HG02885 (cell line): ENCODE data around the gene STH.

Experiments used
- ATAC-seq: cut with Tn5 transposase; IDR thresholded peaks from one replicate; pipeline ENCODE4 v1.9.1; 2021; ENCODE audit warnings: mild to moderate bottlenecking; ENCODE audit not compliant: unreplicated experiment, poor library complexity

The STH gene

GRCh38 chr17:46023783-46024388, 24.8 kb downstream of the STH start:
- no peak for ATAC-seq

- no peak for ATAC-seq
These were observed 25.5 kb downstream of the STH start for GRCh38 chr17:46024590-46024989.

- no peak for ATAC-seq
These were observed 26.0 kb downstream of the STH start for GRCh38 chr17:46025060-46025459.

- ATAC-seq: no peak
These were observed 26.6 kb downstream of the STH start for GRCh38 chr17:46025510-46026165.

- no peak for ATAC-seq
These were observed 27.4 kb downstream of the STH start for GRCh38 chr17:46026166-46027047.

GRCh38 chr17:46027048-46027975, 28.3 kb downstream of the STH start:
- no peak for ATAC-seq

- ATAC-seq: no peak
These were observed 28.9 kb downstream of the STH start for GRCh38 chr17:46027976-46028325.

GRCh38 chr17:46028374-46028773, 29.3 kb downstream of the STH start:
- no peak for ATAC-seq

GRCh38 chr17:46028981-46029565, 30.0 kb downstream of the STH start:
- ATAC-seq: no peak

- no peak for ATAC-seq
These were observed 30.6 kb downstream of the STH start for GRCh38 chr17:46029627-46030026.

- no peak for ATAC-seq
These were observed 31.7 kb downstream of the STH start for GRCh38 chr17:46030752-46031151.

GRCh38 chr17:46031440-46031839, 32.4 kb downstream of the STH start:
- ATAC-seq: no peak

GRCh38 chr17:46031920-46032319, 32.9 kb downstream of the STH start:
- ATAC-seq: no peak

GRCh38 chr17:46032909-46033308, 33.9 kb downstream of the STH start:
- ATAC-seq: no peak

GRCh38 chr17:46033392-46033791, 34.3 kb downstream of the STH start:
- ATAC-seq: no peak

- ATAC-seq: no peak
These were observed 36.2 kb downstream of the STH start for GRCh38 chr17:46035112-46035818.

GRCh38 chr17:46036491-46036890, 37.4 kb downstream of the STH start:
- ATAC-seq: no peak

GRCh38 chr17:46037722-46038255, 38.7 kb downstream of the STH start:
- ATAC-seq: no peak

GRCh38 chr17:46038414-46038813, 39.4 kb downstream of the STH start:
- no peak for ATAC-seq
